ENCODE data around the gene MDFIC. TPM values are rescaled to one million over a fixed set of nuclear protein-coding genes. Genes with fewer than 3 reads are reported as not detected.

The MDFIC gene
- total RNA-seq, 1 donor from 2014 or later = 7.1 TPM

DNA sequence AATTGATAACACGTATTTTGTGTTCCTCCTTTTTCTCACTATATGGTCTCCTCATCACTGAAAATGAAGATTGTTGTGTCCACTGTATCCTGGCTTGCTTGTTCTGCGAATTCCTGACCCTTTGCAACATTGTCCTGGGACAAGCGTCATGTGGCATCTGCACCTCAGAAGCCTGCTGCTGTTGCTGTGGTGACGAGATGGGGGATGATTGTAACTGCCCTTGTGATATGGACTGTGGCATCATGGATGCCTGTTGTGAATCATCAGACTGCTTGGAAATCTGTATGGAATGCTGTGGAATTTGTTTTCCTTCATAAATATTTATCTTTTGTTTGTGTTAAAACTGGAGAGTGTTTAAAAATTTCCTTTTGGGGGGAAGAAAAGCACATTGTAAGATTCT is 93.7 kb downstream of the MDFIC start:
- Histone ChIP-seq H3F3A (ENCODE audit: low read depth) (no peaks in the 10 kb centered on the region), H3K4me1 (no peaks in the 10 kb centered on the region), H3K9ac (no peak overlapping the region), H3K4me2 (no peak overlapping the region), H2AFZ (replicated peaks) (no peak overlapping the region), H3K9me3 (ENCODE audit: low read depth) (no peaks in the 10 kb centered on the region), H3K36me3 (no peaks in the 10 kb centered on the region), H3K79me2 (ENCODE audit: low read depth) (no peaks in the 10 kb centered on the region), H3K4me3 (no peak overlapping the region), H3K27me3 (no peaks in the 10 kb centered on the region), H3K27ac (no peak overlapping the region), H4K20me1 (ENCODE audit: low read depth) (no peaks in the 10 kb centered on the region)
- Mint-ChIP-seq H3K4me3 (no peak overlapping the region), H3K36me3 (peaks cover 3% of the 10 kb centered on the region), H3K27me3 (ENCODE audit: insufficient read depth, low read depth) (no peaks in the 10 kb centered on the region), H3K9me3 (no peaks in the 10 kb centered on the region), H3K4me1 (peaks cover 8% of the 10 kb centered on the region), H3K27ac (no peak overlapping the region)
- DNase-seq (ENCODE audit: low spot score) = no peak
- no peak for TF ChIP-seq EZH2phosphoT487 (IDR thresholded peaks at IDR 0.05)
- TF ChIP-seq, protein P1, sequence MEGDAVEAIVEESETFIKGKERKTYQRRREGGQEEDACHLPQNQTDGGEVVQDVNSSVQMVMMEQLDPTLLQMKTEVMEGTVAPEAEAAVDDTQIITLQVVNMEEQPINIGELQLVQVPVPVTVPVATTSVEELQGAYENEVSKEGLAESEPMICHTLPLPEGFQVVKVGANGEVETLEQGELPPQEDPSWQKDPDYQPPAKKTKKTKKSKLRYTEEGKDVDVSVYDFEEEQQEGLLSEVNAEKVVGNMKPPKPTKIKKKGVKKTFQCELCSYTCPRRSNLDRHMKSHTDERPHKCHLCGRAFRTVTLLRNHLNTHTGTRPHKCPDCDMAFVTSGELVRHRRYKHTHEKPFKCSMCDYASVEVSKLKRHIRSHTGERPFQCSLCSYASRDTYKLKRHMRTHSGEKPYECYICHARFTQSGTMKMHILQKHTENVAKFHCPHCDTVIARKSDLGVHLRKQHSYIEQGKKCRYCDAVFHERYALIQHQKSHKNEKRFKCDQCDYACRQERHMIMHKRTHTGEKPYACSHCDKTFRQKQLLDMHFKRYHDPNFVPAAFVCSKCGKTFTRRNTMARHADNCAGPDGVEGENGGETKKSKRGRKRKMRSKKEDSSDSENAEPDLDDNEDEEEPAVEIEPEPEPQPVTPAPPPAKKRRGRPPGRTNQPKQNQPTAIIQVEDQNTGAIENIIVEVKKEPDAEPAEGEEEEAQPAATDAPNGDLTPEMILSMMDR (IDR thresholded peaks at IDR 0.05) = no peak
- TF ChIP-seq EZH2 (IDR thresholded peaks at IDR 0.05) = no peak

DNA sequence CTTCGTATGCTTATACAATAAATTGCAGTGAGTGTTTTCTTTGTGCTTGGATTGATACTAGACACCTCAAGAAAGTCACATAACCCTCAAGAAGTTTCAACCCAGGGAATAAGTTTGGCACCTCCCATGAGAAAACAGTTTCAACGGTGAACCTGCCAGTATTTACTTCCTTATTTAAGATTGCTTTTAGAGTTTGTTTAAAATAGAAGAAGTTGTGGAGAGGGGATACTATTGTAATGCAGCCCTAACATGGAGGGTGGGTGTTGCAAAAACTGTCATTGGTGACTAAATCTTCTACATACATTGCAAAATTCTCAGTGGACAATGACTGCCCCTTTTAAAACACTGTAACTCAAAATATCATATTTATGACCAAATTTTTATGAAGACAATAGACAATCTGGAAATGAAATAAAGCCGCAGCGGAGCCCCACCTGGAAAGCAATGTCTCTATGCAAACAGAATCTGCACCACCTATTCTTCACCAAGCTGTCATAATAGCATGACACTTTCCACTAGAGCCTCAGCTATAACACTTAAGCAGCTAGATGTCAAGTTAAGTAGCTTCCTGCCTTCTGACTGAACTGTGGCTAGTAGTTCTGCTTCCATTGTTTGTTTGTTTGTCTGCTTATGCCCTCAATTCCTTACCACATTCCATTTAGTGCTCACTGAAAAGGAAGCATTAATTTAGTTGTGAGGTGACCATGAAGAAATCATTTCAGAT is 98.2 kb downstream of the MDFIC start:
- Mint-ChIP-seq H3K27me3 (ENCODE audit: insufficient read depth, low read depth) (peaks cover 2% of the 10 kb centered on the region), H3K4me1 (peaks cover 11% of the 10 kb centered on the region), H3K9me3 (peaks cover 1% of the 10 kb centered on the region), H3K36me3 (peaks cover 3% of the 10 kb centered on the region), H3K27ac (no peak overlapping the region), H3K4me3 (no peak overlapping the region)
- Histone ChIP-seq H3K4me2 (no peak overlapping the region), H2AFZ (replicated peaks) (no peak overlapping the region), H3K4me3 (no peak overlapping the region), H3K4me1 (no peaks in the 10 kb centered on the region), H3K9ac (no peak overlapping the region), H3K9me3 (ENCODE audit: low read depth) (no peaks in the 10 kb centered on the region), H3K36me3 (no peaks in the 10 kb centered on the region), H3F3A (ENCODE audit: low read depth) (no peaks in the 10 kb centered on the region), H3K79me2 (ENCODE audit: low read depth) (no peaks in the 10 kb centered on the region), H3K27me3 (no peaks in the 10 kb centered on the region), H3K27ac (no peak overlapping the region), H4K20me1 (ENCODE audit: low read depth) (no peaks in the 10 kb centered on the region)
- no peak for DNase-seq (ENCODE audit: low spot score)
- TF ChIP-seq, protein P1 (IDR thresholded peaks at IDR 0.05) = no peak
- TF ChIP-seq EZH2phosphoT487 (IDR thresholded peaks at IDR 0.05) (no peak), EZH2 (IDR thresholded peaks at IDR 0.05) (no peak)

DNA sequence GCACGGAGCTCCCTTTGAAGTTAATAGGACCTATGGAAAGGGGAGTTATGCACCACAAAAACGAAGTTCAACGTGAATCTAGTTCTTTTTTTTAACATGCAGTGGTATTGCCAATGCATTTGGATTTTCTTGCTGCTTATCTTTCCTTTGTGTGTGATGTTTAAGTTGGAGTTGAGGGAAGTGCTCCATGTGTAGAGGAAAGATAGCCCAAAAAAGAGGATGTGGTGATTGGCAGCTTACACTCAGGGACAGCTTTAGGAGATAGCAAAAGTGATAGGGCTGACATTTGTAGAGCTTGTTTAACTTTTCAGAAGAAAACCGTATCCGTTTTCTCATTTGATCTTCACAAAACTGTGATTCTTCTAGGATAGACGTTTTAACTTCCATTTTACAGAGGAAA is 101.3 kb downstream of the MDFIC start:
- no peak overlapping the region for H3K9ac ChIP-seq
- no peaks in the 10 kb centered on the region for H3K9me3 ChIP-seq (ENCODE audit: low read depth)
- H3K27ac ChIP-seq = no peak overlapping the region
- H3K9me3 Mint-ChIP-seq = peaks cover 2% of the 10 kb centered on the region
- no peak overlapping the region for H2AFZ ChIP-seq (replicated peaks)
- DNase-seq (ENCODE audit: low spot score) = no peak
- no peak overlapping the region for H3K27ac Mint-ChIP-seq
- no peak for TF ChIP-seq EZH2phosphoT487 (IDR thresholded peaks at IDR 0.05)
- H3K36me3 Mint-ChIP-seq = no peaks in the 10 kb centered on the region
- H3K36me3 ChIP-seq = no peaks in the 10 kb centered on the region
- no peaks in the 10 kb centered on the region for H3F3A ChIP-seq (ENCODE audit: low read depth)
- no peaks in the 10 kb centered on the region for H3K27me3 ChIP-seq
- peaks cover 7% of the 10 kb centered on the region for H3K4me1 Mint-ChIP-seq
- no peak overlapping the region for H3K4me3 Mint-ChIP-seq
- no peak overlapping the region for H3K4me3 ChIP-seq
- no peaks in the 10 kb centered on the region for H4K20me1 ChIP-seq (ENCODE audit: low read depth)
- no peak overlapping the region for H3K4me2 ChIP-seq
- H3K79me2 ChIP-seq (ENCODE audit: low read depth) = no peaks in the 10 kb centered on the region
- H3K4me1 ChIP-seq = no peaks in the 10 kb centered on the region
- peaks cover 2% of the 10 kb centered on the region for H3K27me3 Mint-ChIP-seq (ENCODE audit: insufficient read depth, low read depth)

DNA sequence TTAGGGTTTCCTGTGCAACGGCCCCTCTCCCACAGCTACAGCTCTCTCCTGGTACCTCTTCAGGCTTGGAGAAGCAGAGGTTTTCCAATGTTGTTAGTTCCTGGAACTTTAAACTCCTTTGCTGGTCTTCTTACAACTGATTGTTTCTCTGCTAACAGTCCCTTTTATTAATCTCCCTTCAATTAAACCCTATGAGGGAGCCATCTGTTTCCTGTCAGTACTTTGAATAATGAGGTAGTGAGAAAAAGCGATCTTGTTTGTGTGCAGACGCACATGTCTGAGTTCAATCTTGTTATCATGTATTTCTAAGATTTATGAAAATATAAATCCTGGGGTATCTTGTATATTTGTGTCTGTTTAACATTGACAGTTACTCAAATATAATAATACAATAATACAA is 102.4 kb downstream of the MDFIC start:
- TF ChIP-seq EZH2 (IDR thresholded peaks at IDR 0.05) (no peak), EZH2phosphoT487 (IDR thresholded peaks at IDR 0.05) (no peak)
- TF ChIP-seq, protein P1 (IDR thresholded peaks at IDR 0.05) = no peak
- Histone ChIP-seq H3K9me3 (ENCODE audit: low read depth) (no peaks in the 10 kb centered on the region), H3F3A (ENCODE audit: low read depth) (no peaks in the 10 kb centered on the region), H3K4me3 (no peak overlapping the region), H3K36me3 (no peaks in the 10 kb centered on the region), H3K79me2 (ENCODE audit: low read depth) (no peaks in the 10 kb centered on the region), H2AFZ (replicated peaks) (no peak overlapping the region), H3K4me1 (no peaks in the 10 kb centered on the region), H3K27me3 (no peaks in the 10 kb centered on the region), H3K4me2 (no peak overlapping the region), H4K20me1 (ENCODE audit: low read depth) (no peaks in the 10 kb centered on the region), H3K27ac (no peak overlapping the region), H3K9ac (no peak overlapping the region)
- Mint-ChIP-seq H3K9me3 (peaks cover 2% of the 10 kb centered on the region), H3K27ac (no peak overlapping the region), H3K36me3 (no peaks in the 10 kb centered on the region), H3K4me1 (peaks cover 7% of the 10 kb centered on the region), H3K27me3 (ENCODE audit: insufficient read depth, low read depth) (peaks cover 2% of the 10 kb centered on the region), H3K4me3 (no peak overlapping the region)
- DNase-seq (ENCODE audit: low spot score) = no peak
